Ishikawa (cell line): Measurements from ENCODE around the gene C1QTNF4.

Experiments used
- RAD21 ChIP-seq: IDR thresholded peaks from 2 replicates; pipeline ENCODE4 v1.6.1; 2012; ENCODE audit warnings: low read depth
- TAF1 ChIP-seq: IDR thresholded peaks from 2 replicates; pipeline ENCODE4 v1.6.1; 2012; ENCODE audit warnings: low read depth, mild to moderate bottlenecking
- YY1 ChIP-seq: IDR thresholded peaks from 2 replicates; pipeline ENCODE4 v1.6.1; 2012; ENCODE audit warnings: low read depth
- TF ChIP-seq, protein P1 (sequence below): IDR thresholded peaks from 2 replicates; pipeline ENCODE4 v1.6.1; 2012

- no peak for TF ChIP-seq TAF1
- TF ChIP-seq, protein P1, sequence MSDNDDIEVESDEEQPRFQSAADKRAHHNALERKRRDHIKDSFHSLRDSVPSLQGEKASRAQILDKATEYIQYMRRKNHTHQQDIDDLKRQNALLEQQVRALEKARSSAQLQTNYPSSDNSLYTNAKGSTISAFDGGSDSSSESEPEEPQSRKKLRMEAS: no peak
- TF ChIP-seq RAD21: no peak
- TF ChIP-seq YY1: no peak
Observed at GRCh38 chr11:47595029-47595428, 818 bp upstream of the C1QTNF4 start.
